Stimulated activated CD4-positive, alpha-beta T cell treated with anti-CD3 and anti-CD28 coated beads, Interleukin-15, amount 100 ng/mL, for 1 hour (primary cell): ENCODE measurements around the gene TRANK1.

Experiments
- DNase-seq, 2 donors: peaks; one replicate each; pipeline ENCODE4 v3.0.0-alpha.2; 2020; ENCODE audit warnings: low read depth in 1 of 2, low spot score in 1 of 2

TRANK1 gene

GRCh38 chr3:36804295-36805055 lies 140.4 kb downstream of the TRANK1 start:
- DNase-seq = no peak

DNA sequence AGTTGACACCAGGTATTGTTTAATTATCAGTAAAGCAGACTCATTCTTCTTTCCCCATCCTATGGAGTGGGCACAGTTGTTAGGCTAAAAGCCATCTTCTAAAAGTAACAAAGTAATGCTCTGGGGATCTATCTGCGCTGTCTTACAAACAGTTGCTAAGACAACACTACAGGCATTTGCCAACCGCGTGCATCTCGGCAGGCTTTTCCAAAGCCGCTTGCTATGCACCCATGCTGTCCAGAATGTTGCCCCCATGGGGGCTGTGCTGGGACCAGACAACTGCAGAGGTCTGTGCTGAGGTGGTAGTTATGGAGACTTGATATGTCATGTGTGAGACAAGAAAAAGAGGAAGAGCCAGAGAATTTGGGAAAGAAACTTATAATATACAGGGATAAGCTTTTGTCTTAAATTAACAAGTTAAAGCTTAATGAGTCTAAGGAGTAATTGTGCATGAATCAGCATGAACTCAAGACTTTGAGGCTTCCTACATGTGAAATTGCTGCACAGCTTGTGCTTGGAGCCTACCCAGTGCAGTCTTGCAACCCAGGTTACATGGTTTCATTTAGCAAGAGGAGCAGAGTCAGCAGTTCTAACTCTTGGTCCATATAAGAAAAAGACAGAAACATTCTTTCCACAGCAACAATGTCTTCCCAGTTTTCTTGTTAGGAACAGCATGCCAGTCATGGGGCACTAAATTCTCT lies 141.6 kb downstream of the TRANK1 start:
- no peak for DNase-seq

DNA sequence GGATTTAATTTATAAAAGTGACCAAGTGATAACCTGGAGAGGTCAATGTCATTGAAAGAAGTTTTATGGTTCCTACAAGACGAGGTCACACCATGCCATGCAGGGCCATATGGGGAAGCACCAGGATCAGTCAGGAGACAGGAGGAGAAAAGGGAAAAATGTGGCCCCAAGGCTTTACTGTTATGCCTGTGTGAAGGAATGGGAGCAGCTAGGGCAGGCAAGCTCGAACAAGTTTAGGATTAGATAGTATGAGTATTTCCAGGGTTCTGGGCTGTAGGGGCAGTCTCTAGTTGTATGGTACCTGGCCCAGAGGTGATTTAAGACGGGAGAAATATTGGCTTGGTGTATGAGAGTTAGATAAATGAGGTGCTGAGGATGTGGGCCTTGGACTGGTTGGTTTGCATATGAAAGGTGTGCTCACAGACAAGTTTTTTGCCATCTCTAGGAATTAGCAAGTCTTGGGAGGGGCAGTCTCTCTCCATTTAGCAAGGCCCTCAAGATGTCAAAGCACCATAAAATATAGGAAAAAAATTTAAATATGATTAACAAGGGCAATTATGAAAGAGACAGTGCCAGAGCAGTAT lies 144.2 kb downstream of the TRANK1 start:
- no peak for DNase-seq

DNA sequence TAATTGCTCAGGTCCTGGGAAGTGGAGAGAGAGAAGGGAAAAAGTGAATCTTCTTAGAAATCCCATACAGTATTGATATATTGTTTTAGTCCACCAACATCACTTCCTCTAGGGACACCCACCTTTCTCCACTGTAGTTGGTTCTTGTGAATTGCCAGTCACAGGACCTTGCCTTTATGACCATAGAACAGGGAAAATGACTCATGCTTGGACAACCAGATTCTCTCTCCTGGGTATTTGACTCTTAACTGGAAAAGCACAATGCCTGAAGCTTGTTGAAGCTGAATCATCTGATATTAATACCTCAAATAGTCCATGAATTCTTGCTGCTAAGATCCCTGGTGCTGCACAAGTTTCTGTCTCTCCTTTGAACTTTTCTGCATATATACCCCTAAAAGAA lies 148.0 kb downstream of the TRANK1 start:
- no peak for DNase-seq

- no peak for DNase-seq
Measured at GRCh38 chr3:36796161-36796560, 148.7 kb downstream of the TRANK1 start.

DNA sequence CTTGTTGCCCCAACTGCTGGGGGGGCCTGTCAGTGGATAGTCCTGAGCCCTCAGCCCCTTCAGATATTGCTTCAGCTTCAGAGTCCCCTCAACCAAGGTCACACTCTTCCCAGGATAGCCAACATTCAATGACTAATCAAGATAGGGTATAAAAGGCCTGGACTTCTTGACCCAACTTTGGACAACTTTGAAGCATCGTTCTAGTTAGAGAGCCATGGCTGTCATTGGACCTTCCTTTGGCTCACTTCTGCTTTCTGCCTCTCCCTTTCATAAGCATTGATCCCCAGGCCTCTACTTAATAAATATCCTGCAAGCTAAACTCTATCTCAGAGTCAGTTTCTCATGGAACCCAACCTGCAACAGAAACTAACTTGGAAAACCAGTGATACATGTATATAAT lies 149.2 kb downstream of the TRANK1 start:
- DNase-seq = no peak

DNA sequence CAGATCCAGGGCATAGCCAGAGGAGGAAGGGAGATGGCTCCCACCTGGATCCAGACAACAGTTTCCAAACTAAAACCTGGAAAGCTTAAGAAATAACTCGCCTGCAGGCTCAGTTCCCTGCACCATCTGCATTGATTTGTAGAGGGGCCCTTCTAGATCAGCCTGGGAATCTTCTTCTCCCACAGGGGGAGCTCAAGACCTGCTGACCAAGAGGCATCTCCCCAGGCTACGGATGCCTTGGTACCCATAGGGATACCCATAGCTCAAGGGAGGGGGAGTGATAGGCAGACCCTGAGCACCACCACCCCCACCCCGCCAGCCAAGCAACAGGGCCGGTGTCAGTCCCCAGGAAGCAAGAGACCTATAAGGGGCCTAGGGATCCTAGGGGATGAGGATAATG lies 152.5 kb downstream of the TRANK1 start:
- no peak for DNase-seq

- no peak for DNase-seq
Measured at GRCh38 chr3:36790765-36791164, 154.1 kb downstream of the TRANK1 start.

- no peak for DNase-seq
Measured at GRCh38 chr3:36786921-36787890, 157.6 kb downstream of the TRANK1 start.

- DNase-seq = no peak
Measured at GRCh38 chr3:36784138-36784635, 160.7 kb downstream of the TRANK1 start.

GRCh38 chr3:36777424-36778218 lies 167.2 kb downstream of the TRANK1 start:
- DNase-seq = no peak
